ENCODE results near the gene RBM47. TPM values are rescaled to one million over a fixed set of nuclear protein-coding genes. Genes with fewer than 3 reads are reported as not detected.

The RBM47 gene
- total and polyA plus RNA-seq, 2 experiments from 2014 or later, result 35.6 to 139 TPM

DNA sequence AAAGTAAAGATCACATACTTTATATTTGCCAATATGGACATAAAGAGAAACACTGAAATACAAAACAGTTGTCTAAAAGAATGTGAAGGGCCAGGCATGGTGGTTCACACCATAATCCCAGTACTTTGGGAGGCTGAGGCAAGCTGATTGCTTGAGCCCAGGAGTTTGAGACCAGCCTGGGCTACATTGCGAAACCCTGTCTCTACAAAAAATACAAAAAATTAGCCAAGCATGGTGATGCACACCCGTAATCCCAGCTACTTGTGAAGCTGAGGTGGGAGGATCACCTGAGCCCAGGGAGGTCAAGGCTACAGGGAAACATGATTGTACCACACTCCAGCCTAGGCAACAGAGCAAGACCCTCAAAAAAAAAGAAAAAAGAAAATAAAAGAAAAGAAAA is 11.8 kb downstream of the RBM47 start (continued):
- TF ChIP-seq, protein P1, sequence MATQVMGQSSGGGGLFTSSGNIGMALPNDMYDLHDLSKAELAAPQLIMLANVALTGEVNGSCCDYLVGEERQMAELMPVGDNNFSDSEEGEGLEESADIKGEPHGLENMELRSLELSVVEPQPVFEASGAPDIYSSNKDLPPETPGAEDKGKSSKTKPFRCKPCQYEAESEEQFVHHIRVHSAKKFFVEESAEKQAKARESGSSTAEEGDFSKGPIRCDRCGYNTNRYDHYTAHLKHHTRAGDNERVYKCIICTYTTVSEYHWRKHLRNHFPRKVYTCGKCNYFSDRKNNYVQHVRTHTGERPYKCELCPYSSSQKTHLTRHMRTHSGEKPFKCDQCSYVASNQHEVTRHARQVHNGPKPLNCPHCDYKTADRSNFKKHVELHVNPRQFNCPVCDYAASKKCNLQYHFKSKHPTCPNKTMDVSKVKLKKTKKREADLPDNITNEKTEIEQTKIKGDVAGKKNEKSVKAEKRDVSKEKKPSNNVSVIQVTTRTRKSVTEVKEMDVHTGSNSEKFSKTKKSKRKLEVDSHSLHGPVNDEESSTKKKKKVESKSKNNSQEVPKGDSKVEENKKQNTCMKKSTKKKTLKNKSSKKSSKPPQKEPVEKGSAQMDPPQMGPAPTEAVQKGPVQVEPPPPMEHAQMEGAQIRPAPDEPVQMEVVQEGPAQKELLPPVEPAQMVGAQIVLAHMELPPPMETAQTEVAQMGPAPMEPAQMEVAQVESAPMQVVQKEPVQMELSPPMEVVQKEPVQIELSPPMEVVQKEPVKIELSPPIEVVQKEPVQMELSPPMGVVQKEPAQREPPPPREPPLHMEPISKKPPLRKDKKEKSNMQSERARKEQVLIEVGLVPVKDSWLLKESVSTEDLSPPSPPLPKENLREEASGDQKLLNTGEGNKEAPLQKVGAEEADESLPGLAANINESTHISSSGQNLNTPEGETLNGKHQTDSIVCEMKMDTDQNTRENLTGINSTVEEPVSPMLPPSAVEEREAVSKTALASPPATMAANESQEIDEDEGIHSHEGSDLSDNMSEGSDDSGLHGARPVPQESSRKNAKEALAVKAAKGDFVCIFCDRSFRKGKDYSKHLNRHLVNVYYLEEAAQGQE (IDR thresholded peaks at IDR 0.05; ENCODE audit: unreplicated experiment), result no peak
- no peak for TF ChIP-seq EZH2 (IDR thresholded peaks at IDR 0.05; ENCODE audit: low read depth, unreplicated experiment)
- TF ChIP-seq, protein P2, sequence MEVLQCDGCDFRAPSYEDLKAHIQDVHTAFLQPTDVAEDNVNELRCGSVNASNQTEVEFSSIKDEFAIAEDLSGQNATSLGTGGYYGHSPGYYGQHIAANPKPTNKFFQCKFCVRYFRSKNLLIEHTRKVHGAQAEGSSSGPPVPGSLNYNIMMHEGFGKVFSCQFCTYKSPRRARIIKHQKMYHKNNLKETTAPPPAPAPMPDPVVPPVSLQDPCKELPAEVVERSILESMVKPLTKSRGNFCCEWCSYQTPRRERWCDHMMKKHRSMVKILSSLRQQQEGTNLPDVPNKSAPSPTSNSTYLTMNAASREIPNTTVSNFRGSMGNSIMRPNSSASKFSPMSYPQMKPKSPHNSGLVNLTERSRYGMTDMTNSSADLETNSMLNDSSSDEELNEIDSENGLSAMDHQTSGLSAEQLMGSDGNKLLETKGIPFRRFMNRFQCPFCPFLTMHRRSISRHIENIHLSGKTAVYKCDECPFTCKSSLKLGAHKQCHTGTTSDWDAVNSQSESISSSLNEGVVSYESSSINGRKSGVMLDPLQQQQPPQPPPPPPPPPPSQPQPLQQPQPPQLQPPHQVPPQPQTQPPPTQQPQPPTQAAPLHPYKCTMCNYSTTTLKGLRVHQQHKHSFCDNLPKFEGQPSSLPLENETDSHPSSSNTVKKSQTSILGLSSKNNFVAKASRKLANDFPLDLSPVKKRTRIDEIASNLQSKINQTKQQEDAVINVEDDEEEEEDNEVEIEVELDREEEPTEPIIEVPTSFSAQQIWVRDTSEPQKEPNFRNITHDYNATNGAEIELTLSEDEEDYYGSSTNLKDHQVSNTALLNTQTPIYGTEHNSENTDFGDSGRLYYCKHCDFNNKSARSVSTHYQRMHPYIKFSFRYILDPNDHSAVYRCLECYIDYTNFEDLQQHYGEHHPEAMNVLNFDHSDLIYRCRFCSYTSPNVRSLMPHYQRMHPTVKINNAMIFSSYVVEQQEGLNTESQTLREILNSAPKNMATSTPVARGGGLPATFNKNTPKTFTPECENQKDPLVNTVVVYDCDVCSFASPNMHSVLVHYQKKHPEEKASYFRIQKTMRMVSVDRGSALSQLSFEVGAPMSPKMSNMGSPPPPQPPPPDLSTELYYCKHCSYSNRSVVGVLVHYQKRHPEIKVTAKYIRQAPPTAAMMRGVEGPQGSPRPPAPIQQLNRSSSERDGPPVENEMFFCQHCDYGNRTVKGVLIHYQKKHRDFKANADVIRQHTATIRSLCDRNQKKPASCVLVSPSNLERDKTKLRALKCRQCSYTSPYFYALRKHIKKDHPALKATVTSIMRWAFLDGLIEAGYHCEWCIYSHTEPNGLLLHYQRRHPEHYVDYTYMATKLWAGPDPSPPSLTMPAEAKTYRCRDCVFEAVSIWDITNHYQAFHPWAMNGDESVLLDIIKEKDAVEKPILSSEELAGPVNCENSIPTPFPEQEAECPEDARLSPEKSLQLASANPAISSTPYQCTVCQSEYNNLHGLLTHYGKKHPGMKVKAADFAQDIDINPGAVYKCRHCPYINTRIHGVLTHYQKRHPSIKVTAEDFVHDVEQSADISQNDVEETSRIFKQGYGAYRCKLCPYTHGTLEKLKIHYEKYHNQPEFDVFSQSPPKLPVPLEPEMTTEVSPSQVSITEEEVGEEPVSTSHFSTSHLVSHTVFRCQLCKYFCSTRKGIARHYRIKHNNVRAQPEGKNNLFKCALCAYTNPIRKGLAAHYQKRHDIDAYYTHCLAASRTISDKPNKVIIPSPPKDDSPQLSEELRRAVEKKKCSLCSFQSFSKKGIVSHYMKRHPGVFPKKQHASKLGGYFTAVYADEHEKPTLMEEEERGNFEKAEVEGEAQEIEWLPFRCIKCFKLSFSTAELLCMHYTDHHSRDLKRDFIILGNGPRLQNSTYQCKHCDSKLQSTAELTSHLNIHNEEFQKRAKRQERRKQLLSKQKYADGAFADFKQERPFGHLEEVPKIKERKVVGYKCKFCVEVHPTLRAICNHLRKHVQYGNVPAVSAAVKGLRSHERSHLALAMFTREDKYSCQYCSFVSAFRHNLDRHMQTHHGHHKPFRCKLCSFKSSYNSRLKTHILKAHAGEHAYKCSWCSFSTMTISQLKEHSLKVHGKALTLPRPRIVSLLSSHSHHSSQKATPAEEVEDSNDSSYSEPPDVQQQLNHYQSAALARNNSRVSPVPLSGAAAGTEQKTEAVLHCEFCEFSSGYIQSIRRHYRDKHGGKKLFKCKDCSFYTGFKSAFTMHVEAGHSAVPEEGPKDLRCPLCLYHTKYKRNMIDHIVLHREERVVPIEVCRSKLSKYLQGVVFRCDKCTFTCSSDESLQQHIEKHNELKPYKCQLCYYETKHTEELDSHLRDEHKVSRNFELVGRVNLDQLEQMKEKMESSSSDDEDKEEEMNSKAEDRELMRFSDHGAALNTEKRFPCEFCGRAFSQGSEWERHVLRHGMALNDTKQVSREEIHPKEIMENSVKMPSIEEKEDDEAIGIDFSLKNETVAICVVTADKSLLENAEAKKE (CRISPR knock-in tag; IDR thresholded peaks at IDR 0.05), result no peak

DNA sequence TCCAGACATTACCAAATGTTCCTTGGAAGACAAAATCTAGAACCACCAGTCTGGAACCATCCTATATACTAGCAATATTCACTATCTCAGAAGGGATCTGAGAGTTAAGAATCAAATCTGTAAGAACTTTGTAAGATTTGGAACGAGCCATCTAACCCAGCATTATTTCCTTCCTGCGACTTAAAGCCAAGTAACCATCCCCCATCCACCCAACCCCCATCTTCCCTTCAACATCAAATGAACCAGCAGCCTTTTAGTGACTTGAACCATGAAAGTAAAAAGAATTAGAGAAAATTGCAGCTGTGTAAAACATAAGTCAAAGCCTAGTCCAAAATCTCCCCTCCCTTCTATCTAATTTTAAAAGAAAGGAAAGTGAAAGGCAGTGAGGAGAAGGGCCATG is 15.6 kb downstream of the RBM47 start:
- Histone ChIP-seq H3K4me1 (ENCODE audit: insufficient read depth) (peaks cover 29% of the 10 kb centered on the region), H3K27me3 (ENCODE audit: insufficient read depth) (no peaks in the 10 kb centered on the region), H4K20me1 (replicated peaks; ENCODE audit: insufficient read depth) (peaks cover 10% of the 10 kb centered on the region; the same call in 1 of the 2 replicates)
- no peak for TF ChIP-seq ZNF331 (CRISPR knock-in tag; IDR thresholded peaks at IDR 0.05; ENCODE audit: low read depth)
- TF ChIP-seq, protein P3, sequence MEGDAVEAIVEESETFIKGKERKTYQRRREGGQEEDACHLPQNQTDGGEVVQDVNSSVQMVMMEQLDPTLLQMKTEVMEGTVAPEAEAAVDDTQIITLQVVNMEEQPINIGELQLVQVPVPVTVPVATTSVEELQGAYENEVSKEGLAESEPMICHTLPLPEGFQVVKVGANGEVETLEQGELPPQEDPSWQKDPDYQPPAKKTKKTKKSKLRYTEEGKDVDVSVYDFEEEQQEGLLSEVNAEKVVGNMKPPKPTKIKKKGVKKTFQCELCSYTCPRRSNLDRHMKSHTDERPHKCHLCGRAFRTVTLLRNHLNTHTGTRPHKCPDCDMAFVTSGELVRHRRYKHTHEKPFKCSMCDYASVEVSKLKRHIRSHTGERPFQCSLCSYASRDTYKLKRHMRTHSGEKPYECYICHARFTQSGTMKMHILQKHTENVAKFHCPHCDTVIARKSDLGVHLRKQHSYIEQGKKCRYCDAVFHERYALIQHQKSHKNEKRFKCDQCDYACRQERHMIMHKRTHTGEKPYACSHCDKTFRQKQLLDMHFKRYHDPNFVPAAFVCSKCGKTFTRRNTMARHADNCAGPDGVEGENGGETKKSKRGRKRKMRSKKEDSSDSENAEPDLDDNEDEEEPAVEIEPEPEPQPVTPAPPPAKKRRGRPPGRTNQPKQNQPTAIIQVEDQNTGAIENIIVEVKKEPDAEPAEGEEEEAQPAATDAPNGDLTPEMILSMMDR (conservative IDR thresholded peaks at IDR 0.05; ENCODE audit: low read depth in 2 of 2), result no peak
- TF ChIP-seq, protein P1 (IDR thresholded peaks at IDR 0.05; ENCODE audit: unreplicated experiment), result no peak
- TF ChIP-seq, protein P4, sequence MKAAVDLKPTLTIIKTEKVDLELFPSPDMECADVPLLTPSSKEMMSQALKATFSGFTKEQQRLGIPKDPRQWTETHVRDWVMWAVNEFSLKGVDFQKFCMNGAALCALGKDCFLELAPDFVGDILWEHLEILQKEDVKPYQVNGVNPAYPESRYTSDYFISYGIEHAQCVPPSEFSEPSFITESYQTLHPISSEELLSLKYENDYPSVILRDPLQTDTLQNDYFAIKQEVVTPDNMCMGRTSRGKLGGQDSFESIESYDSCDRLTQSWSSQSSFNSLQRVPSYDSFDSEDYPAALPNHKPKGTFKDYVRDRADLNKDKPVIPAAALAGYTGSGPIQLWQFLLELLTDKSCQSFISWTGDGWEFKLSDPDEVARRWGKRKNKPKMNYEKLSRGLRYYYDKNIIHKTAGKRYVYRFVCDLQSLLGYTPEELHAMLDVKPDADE (IDR thresholded peaks at IDR 0.05), result no peak
- TF ChIP-seq POLR2AphosphoS5 (IDR thresholded peaks at IDR 0.05; ENCODE audit: low read depth), result no peak
- TF ChIP-seq ZNF114 (CRISPR knock-in tag; IDR thresholded peaks at IDR 0.05), result no peak
- no peak for TF ChIP-seq EZH2 (IDR thresholded peaks at IDR 0.05; ENCODE audit: low read depth, unreplicated experiment)

More for the DNA sequence above, 15.6 kb downstream of the RBM47 start:
- Histone ChIP-seq H3K79me2 (replicated peaks; ENCODE audit: insufficient read depth) (peaks cover 100% of the 10 kb centered on the region), H3K4me3 (no peak overlapping the region), H3F3A (replicated peaks; ENCODE audit: low read depth) (no peaks in the 10 kb centered on the region), H3K9me2 (ENCODE audit: insufficient read depth) (no peaks in the 10 kb centered on the region), H3K4me2 (no peak overlapping the region), H3K27ac (ENCODE audit: low read depth) (no peak overlapping the region), H2AFZ (no peak overlapping the region), H3K36me3 (ENCODE audit: insufficient read depth) (no peaks in the 10 kb centered on the region; the same call in none of the 2 replicates)
- no peak for DNase-seq (ENCODE audit: low spot score)
- H3K27me3 Mint-ChIP-seq (ENCODE audit: insufficient read depth, low read depth, poor library complexity), result peaks cover 5% of the 10 kb centered on the region
- ATAC-seq, result no peak
- H3K9me3 Mint-ChIP-seq, result no peaks in the 10 kb centered on the region
- H3K4me3 Mint-ChIP-seq, result no peak overlapping the region
- no peak overlapping the region; the same call in 1 of the 2 replicates for H3K27ac Mint-ChIP-seq
- peaks cover 40% of the 10 kb centered on the region for H3K4me1 Mint-ChIP-seq
- peaks cover 31% of the 10 kb centered on the region; the same call in 2 of the 3 replicates for H3K36me3 Mint-ChIP-seq (ENCODE audit: low read depth)

Measured in GM23338 (cell line).